GM12872 (cell line): Measurements from ENCODE around the gene HSBP1L1.

Source experiments
- TF ChIP-seq, protein P1 (sequence below): IDR thresholded peaks from 3 replicates; pipeline ENCODE4 v1.5.1; 2011; ENCODE audit warnings: low read depth, mild to moderate bottlenecking, low read length, moderate library complexity; ENCODE audit not compliant: insufficient read depth

HSBP1L1 gene

DNA sequence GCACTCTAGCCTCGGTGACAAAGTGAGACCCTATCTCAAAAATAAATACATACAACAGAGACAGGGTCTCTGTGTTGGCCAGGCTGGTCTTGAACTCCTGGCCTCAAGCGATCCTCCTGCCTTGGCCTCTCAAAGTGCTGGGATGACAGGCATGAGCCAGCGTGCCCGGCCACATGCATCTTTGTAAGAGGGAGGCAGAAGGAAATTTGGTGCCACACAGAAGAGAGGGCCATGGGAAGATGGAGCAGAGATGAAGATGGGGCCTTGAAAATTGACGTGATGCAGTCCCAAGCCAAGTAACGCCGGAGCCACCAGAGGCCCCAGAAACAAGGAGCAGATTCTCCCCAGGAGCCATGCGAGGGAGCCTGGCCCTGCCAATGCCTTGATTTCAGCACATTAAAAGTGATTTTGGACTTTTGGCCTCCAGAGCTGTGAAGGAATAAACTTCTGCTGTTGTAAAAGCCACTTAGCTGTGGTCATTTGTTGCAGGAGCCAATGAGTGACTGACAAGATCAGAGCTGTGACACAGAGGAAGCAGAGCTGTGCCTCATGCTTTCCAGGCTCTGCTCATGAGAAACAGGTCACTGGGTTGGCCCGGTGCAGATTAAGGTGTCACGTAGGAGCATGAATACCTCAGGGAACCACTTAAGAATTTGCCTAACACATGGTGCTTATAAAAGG is 10.3 kb upstream of the HSBP1L1 start:
- TF ChIP-seq, protein P1, sequence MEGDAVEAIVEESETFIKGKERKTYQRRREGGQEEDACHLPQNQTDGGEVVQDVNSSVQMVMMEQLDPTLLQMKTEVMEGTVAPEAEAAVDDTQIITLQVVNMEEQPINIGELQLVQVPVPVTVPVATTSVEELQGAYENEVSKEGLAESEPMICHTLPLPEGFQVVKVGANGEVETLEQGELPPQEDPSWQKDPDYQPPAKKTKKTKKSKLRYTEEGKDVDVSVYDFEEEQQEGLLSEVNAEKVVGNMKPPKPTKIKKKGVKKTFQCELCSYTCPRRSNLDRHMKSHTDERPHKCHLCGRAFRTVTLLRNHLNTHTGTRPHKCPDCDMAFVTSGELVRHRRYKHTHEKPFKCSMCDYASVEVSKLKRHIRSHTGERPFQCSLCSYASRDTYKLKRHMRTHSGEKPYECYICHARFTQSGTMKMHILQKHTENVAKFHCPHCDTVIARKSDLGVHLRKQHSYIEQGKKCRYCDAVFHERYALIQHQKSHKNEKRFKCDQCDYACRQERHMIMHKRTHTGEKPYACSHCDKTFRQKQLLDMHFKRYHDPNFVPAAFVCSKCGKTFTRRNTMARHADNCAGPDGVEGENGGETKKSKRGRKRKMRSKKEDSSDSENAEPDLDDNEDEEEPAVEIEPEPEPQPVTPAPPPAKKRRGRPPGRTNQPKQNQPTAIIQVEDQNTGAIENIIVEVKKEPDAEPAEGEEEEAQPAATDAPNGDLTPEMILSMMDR = no peak

DNA sequence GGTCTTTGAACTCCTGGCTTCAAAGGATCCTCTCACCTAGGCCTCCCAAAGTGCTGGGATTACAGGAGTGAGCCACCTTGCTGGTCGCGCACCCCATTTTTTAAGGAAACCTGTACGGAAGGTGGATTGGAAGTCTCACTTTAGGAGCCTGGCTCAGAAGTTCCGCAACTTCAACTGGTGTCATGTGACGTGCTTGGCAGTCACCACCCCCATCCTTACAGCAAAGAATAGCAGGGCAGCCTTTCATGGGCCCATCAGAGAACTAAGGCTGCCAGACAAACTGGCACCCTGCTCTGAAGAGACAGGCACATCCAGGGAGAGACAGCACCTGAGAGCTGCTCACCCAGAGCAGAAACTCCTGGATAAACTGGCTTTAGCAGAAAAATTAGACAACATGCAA is 9.7 kb upstream of the HSBP1L1 start:
- TF ChIP-seq, protein P1 = no peak

DNA sequence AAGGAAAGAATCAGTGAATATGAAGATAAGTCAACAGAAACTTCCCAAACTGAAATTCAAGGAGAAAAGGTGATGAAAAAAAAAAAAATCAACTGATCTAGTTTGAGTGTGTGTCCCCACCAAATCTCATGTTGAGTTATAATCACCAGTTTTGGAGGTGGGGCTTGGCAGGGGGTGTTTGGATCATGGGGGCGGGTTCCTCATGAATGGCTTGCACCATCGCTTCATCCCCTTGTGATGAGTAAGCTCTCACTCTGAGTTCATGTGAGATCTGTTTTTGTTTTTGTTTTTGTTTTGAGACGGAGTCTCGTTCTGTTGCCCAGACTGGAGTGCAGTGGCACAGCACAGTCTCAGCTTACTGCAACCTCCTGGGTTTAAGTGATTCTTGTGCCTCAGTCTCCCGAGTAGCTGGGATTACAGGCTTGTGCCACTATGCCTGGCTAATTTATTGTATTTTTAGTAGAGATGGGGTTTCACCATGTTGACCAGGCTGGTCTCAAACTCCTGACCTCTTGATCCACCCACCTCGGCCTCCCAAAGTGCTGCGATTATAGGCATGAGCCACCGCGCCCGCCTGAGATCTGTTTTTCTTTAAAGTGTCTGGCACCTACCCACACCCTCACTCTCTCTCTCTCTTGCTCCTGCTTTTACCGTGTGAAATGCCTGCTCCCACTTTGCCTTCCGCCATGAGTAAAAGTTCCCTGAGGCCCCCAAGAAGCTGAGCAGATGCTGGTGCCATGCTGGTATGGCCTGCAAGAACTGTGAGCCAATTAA is 9.0 kb upstream of the HSBP1L1 start:
- TF ChIP-seq, protein P1 = no peak

DNA sequence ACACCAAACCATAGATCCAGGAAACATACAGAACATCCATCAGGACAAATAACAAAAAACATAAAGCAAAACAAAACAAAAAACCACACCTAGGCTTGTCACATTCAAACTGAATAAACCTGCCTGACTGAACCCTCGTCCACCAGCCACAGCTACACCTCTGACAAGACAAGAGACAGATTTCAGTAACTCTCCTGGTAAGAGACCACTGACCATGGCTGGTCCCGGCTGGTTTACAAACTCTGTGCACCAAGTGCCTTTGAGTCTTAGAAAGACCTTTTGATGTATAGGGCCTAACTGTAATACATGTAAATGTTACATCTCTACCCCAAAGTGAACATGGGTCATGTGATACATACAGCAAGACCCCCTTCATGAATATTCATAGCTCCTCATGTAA is 8.2 kb upstream of the HSBP1L1 start:
- TF ChIP-seq, protein P1 = no peak

DNA sequence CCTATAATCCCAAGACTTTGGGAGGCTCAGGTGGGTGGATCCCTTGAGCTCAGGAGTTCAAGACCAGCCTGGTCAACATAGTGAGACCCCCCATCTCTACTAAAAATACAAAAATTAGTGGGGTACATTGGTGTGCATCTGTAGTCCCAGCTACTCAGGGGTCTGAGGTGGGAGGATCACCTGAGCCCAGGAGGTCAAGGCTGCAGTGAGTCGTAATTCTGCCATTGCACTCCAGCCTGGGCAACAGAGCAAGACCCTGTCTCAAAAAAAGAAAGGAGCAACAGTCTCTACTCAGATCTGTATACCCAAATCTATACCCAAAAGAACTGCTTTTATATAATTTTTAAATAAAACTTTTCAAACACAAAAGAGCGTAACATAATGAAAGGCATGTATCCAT is 5.5 kb upstream of the HSBP1L1 start:
- TF ChIP-seq, protein P1 = no peak

DNA sequence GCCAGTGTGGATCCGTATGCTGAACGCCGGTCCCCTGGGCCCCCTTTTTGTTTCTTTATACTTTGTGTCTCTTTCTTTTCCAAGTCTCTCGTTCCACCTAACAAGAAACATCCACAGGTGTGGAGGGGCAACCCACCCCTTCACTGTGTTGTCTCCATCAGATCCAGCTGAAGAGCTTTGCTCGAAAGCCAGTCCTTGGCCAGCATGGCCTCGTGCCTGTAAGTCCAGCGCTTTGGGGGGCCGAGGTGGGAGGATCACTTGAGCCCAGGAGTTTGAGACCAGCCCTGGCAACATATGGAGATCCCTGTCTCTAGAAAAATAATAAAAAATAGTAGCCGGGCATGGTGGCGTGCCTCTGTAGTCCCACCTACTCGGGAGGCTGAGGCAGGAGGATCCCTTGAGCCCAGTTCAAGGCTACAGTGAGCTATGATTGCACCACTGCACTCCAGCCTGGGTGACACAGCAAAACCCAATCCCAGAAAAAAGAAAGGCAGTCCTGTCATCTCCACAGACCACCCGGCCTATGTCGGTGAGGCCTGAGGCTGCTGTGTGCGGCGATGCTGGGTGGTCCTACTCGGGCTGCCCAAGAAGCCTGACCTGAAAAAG is 3.4 kb upstream of the HSBP1L1 start:
- TF ChIP-seq, protein P1 = no peak

DNA sequence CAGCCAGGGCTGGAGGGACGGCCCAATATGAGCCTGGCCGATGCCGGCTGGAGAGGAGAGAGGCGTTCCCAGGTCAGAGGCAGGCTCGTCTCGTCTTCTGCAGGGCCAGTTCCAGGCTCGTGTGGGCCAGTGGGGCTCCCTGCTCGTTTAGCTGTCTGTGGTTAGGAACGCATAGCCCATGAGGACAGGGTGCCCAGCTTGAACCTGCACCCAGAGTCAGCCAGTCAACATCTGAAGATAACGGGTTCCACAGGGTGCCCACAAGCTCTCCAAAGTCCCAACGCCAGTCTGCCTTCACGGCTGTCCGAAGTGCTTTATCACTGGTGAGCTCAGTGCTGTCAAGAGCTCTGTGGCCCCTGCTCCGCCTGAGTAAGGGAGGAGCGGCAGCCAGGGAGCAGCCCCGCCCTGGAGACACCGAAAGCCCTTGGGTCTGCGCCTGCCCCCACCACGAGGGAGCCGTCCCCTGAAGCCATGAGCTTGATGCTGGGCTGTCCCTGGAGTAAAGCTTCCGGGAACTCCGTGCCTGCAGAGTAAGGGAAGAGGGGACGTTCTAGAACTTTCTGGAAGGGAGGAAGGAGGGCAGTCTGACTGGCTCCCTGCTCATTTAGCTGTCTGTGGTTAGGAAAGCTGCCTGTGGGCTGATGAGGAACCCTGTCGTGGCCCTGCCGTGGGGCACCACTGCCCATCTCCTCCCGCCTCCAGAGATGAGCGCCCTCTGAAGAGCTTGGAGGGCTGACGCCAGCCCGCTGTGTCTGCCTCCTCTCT is 2.7 kb upstream of the HSBP1L1 start:
- TF ChIP-seq, protein P1 = no peak
